Epithelial cell of prostate (primary cell): ENCODE measurements around the gene HES7.
"Not testable (repeated sequence)": the region's sequence is repeated elsewhere in the genome, so short reads cannot be mapped to it uniquely, and the experiment has no call there.

Experiments
- DNase-seq: peaks from one replicate; pipeline ENCODE4 v3.0.0-alpha.2; 2011; ENCODE audit warnings: low read depth, low spot score
- H3K27ac ChIP-seq: fragments of 450-650 bp; 2 replicates; pipeline ENCODE4 v1.5.1; 2017; ENCODE audit warnings: mild to moderate bottlenecking

The HES7 gene

GRCh38 chr17:8079291-8080207 lies 44.4 kb downstream of the HES7 start:
- no peak for DNase-seq
- no peak overlapping the region for H3K27ac ChIP-seq

- not testable (repeated sequence) for DNase-seq
These were observed 46.0 kb downstream of the HES7 start for GRCh38 chr17:8077939-8078338.

GRCh38 chr17:8076502-8077266 lies 47.2 kb downstream of the HES7 start:
- no peak for DNase-seq
- no peak overlapping the region for H3K27ac ChIP-seq

More at GRCh38 chr17:8077939-8078338, 46.0 kb downstream of the HES7 start:
- not testable (repeated sequence) for H3K27ac ChIP-seq

- DNase-seq = no peak
- H3K27ac ChIP-seq = no peak overlapping the region
These were observed 48.1 kb downstream of the HES7 start for GRCh38 chr17:8075574-8076342.

GRCh38 chr17:8075081-8075480 lies 48.8 kb downstream of the HES7 start:
- no peak overlapping the region for H3K27ac ChIP-seq
- DNase-seq = no peak

- no peak for DNase-seq
- no peak overlapping the region for H3K27ac ChIP-seq
These were observed 49.4 kb downstream of the HES7 start for GRCh38 chr17:8074554-8074953.

GRCh38 chr17:8073627-8074484 lies 50.0 kb downstream of the HES7 start:
- H3K27ac ChIP-seq = no peak overlapping the region
- no peak for DNase-seq

- no peak overlapping the region for H3K27ac ChIP-seq
- DNase-seq = no peak
These were observed 51.0 kb downstream of the HES7 start for GRCh38 chr17:8072729-8073461.

- no peak for DNase-seq
- no peak overlapping the region for H3K27ac ChIP-seq
These were observed 51.6 kb downstream of the HES7 start for GRCh38 chr17:8072341-8072728.

- no peak overlapping the region for H3K27ac ChIP-seq
- DNase-seq = no peak
These were observed 52.4 kb downstream of the HES7 start for GRCh38 chr17:8071496-8071895.
